ENCODE results near the gene CNOT1. TPM values are rescaled to one million over a fixed set of nuclear protein-coding genes. Genes with fewer than 3 reads are reported as not detected.

CNOT1 gene
- total RNA-seq, 1 experiment from 2014 or later, result 328 TPM

- H3K23ac ChIP-seq (ENCODE audit: insufficient read length, low read depth, low read length), result no peak overlapping the region
- H4K8ac ChIP-seq (replicated peaks; ENCODE audit: insufficient read length, low read depth, low read length), result no peak overlapping the region
- H2BK12ac ChIP-seq (ENCODE audit: insufficient read length, low read depth, low read length), result no peak overlapping the region
- Mint-ChIP-seq H3K36me3 (ENCODE audit: insufficient read depth in 1 of 3, low read depth in 3 of 3) (no peaks in the 10 kb centered on the region), H3K27ac (no peak overlapping the region), H3K9me3 (no peaks in the 10 kb centered on the region), H3K27me3 (ENCODE audit: low read depth) (peaks cover 4% of the 10 kb centered on the region), H3K4me1 (no peaks in the 10 kb centered on the region), H3K4me3 (no peak overlapping the region)
- H3K4ac ChIP-seq (ENCODE audit: low read depth, low read length), result no peak overlapping the region
- H3K9ac ChIP-seq (ENCODE audit: extremely low read depth, insufficient read length, low read length), result no peak overlapping the region
- H3K23me2 ChIP-seq (ENCODE audit: insufficient read length, low read depth, low read length, poor library complexity, severe bottlenecking), result no peaks in the 10 kb centered on the region
- no peak overlapping the region for H4K5ac ChIP-seq (ENCODE audit: insufficient read length, low read depth, low read length)
- H3K56ac ChIP-seq (ENCODE audit: insufficient read length, low read depth, low read length), result no peak overlapping the region
- H2BK5ac ChIP-seq (ENCODE audit: insufficient read length, low read length), result no peak overlapping the region
- H3K27me3 ChIP-seq (ENCODE audit: insufficient read depth, low read length), result no peaks in the 10 kb centered on the region
- H3K9me3 ChIP-seq (ENCODE audit: control insufficient read depth, low read depth, low read length), result no peaks in the 10 kb centered on the region
- no peak overlapping the region for H3K4me2 ChIP-seq (ENCODE audit: insufficient read depth, insufficient read length, low read length)
- no peak for DNase-seq
- no peaks in the 10 kb centered on the region for H3K79me2 ChIP-seq (ENCODE audit: insufficient read depth, low read length)
- H3K4me1 ChIP-seq (ENCODE audit: insufficient read depth, low read length), result no peaks in the 10 kb centered on the region
- H2BK20ac ChIP-seq (ENCODE audit: low read depth, low read length, poor library complexity, severe bottlenecking), result no peak overlapping the region
- H3K79me1 ChIP-seq (ENCODE audit: insufficient read depth, low read depth, low read length, poor library complexity, severe bottlenecking), result no peaks in the 10 kb centered on the region
- WGBS (ENCODE audit: extremely low coverage, insufficient read length, low lambda C conversion rate), result no CpG with 5 or more reads among the region's 4 CpGs
- H3K14ac ChIP-seq (ENCODE audit: insufficient read depth, low read length), result no peak overlapping the region
- H2BK120ac ChIP-seq (ENCODE audit: low read depth, low read length, poor library complexity, severe bottlenecking), result no peak overlapping the region
- H2AFZ ChIP-seq (ENCODE audit: low read length), result no peak overlapping the region
- TF ChIP-seq CTCF (conservative IDR thresholded peaks at IDR 0.05), result no peak
- no peaks in the 10 kb centered on the region for H4K20me1 ChIP-seq (ENCODE audit: control insufficient read depth, insufficient read depth, insufficient read length)
- H2AK5ac ChIP-seq (ENCODE audit: insufficient read length, low read length), result no peak overlapping the region
- no peak overlapping the region for H3K27ac ChIP-seq (ENCODE audit: insufficient read length, low read depth, low read length)
- no peak overlapping the region for H3T11ph ChIP-seq (ENCODE audit: low read length)
- no peak overlapping the region for H4K91ac ChIP-seq (ENCODE audit: insufficient read length, low read depth, low read length)
- no peak overlapping the region for H3K18ac ChIP-seq (ENCODE audit: insufficient read length, low read depth, low read length)
- H2BK15ac ChIP-seq (ENCODE audit: low read depth, low read length), result no peak overlapping the region
Observed at GRCh38 chr16:58636466-58636865, 6.8 kb upstream of the CNOT1 start.

All from H9 (cell line).